Esophagus mucosa (tissue), 1 donor: Measurements from ENCODE around the gene PDZD2. TPM values are rescaled to one million over a fixed set of nuclear protein-coding genes. Genes with fewer than 3 reads are reported as not detected.

Source experiments
- ATAC-seq: fragments of 200-7000 bp; cut with Tn5 transposase; one replicate; pipeline ENCODE4 v1.9.1; 2020
- total RNA-seq: library from RNA; stranded (reverse); gene quantifications from one replicate; pipeline ENCODE4 v1.2.4, GENCODE V29; 2023
- donor health status: DM: yes; HTN: yes; CAD: no.

The PDZD2 gene
- total RNA-seq, 1 donor from 2014 or later = 20.8 TPM

DNA sequence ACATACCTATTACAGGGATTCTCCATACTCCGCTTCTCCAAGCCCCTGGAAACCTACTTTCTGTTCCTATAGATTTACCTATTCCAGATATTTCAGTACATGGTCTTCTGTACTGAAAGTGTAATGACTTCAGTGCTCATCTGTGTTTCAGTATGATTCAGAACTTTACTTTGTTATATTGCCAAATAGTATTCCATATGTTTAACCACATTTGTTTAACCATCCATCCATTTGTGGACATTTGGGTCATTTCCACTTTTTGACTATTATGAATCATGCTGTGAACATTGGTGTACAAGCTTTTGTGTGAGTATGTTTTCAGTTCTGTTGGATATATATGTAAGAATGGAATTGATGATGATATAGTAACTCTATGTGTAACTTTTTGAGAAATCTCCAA, 188.9 kb downstream of the PDZD2 start:
- ATAC-seq = no peak

DNA sequence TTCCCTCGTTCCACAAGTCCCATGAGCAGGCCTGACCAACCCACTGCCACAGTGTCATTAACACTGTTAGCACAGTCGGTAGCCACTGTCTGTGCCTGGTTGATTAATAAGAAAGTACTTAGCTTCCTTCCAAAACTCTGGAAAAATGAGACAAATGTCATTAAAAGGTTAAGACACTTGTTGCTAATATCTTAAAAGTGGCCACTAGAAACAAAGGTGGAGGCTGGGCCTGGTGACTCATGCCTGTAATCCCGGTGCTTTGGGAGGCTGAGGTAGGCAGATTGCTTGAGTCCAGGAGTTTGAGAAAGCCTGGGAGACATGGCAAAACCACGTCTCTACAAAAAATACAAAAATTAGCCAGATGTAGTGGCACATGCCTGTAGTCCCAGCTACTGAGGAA, 194.0 kb downstream of the PDZD2 start:
- ATAC-seq = peak; percentile 46

DNA sequence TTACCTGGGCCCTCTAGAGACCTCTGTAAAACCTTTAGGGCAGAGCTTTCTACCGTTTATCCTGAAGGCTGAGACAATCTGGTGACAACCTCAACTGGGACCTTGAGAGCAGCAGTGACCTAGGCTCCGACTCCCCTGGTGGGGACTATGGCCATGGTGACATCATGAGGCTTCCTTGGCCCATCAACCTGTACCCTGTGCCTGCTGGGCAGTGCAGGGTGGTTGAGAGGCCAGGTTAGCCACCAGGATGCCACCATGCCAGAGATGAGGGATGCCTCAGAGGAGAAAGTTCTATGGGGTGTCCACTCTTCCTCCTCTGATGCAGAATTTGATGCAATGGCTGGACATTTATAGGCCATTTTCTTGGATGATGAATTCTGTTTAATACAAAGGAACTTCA, 194.8 kb downstream of the PDZD2 start:
- ATAC-seq = peak; percentile 32

DNA sequence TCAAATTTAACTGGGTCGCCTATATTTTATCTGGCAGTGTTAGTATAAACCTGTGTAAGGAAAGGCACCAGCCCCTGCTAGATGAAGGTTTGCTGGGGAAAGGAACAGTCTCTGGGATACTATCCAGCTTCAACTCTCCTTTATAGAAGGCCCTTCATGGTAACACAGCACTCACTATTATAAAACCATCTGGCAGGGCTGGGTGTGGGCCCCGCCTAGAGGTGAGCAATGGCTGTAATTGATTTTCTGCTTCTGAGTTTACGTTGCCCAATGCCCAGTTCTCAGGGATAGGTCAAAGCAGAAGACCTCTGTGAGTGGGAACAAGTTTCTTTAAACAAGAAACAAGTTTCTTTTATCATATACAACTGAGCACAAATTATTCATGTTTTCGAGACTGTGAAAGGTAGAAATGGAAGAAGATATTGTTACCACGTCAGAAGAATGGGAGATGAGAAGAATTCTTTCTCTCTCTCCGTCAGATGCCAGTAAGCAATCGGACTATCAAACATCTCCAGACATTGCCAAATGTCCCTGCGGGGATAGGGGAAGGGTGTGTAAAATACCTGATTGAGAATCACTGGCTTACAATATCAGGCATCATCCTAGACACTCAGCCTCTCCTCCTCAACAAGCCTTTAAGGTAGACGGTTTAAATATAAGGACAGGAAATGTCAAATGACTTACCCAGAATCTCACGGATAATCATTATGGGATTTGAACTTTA, 205.9 kb downstream of the PDZD2 start:
- ATAC-seq = peak; percentile 48

DNA sequence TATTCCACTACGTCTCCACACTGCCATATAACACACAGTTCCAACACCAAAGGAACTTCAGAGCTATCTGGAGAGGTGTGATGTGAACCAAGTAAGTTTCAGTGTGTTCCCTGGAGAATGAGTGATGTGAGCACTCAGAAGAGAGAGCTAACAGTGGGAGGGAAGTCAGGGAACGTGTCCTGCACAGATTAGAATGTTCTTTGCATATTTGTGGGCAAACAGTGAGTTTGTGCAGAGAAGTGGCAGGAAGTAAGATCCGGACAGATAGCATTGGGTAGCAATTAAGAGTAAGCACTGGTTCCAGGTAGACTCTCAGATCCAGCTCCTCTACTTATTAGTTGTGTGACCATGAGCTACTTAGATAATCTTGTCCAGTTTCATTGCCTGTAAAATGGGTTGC, 206.4 kb downstream of the PDZD2 start:
- ATAC-seq = no peak

DNA sequence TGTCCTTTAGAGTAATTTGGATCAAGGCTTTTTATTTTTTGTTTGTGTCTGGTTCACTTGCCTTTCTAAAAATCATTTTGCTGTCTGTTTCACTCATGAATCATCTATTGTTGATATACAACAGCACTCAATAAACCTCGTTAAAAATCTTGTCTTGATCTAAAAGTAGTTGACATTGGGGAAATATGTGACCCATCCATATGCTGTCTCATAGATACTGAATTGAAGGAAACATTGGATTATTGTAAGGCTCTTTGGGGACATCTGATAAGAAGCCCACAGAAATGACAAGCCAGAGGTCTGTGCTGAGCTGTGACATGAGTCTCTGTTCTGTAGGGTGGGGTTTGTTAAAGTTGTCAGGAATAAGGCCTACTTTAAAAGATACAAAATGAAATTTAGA, 208.0 kb downstream of the PDZD2 start:
- no peak for ATAC-seq

DNA sequence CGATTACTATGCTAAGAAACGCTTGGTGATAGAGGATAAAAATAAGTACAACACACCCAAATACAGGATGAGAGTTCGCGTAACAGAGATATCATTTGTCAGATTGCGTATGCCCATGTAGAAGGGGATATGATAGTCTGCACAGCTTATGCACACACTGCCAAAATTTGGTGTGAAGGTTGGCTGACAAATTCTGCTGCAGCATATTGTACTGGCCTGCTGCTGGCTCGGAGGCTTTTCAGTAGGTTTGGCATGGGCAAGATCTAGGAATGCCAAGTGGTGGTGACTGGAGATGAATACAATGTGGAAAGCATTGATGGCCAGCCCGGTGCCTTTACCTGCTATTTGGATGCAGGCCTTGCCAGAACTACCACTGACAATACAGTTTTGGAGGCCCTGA, 208.4 kb downstream of the PDZD2 start:
- no peak for ATAC-seq

DNA sequence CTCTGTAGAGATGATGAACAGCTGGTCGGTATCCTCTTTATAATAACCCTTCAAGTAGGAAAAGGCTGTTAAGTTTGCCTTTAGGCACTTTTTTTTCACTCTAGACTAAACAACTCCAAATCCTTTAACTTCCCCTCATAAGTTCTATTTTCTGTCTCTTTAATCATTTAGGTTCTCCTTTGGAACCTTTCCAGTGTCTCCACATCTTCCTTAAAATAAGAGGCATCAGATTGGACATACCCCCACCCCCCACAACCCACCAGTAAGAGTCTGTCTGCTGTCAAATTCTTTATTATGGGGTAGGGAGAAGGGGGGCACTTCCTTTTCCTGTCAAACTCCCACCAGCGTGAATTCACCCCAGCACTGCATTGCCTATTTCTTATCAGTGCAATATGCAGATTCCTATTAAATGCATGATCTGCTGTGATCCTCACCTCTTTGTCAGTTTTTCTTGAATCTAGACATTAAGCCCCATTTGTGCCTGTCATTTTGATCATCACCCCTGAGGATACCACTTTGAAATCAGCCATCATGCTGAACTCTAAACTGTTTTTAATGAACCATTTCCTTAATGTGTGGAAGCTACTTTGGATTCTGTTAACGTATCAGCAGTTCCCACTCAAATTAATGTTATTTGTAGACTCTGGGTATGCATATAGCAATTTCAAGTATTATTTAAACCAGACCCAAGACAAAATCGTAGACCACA, 212.2 kb downstream of the PDZD2 start:
- no peak for ATAC-seq

DNA sequence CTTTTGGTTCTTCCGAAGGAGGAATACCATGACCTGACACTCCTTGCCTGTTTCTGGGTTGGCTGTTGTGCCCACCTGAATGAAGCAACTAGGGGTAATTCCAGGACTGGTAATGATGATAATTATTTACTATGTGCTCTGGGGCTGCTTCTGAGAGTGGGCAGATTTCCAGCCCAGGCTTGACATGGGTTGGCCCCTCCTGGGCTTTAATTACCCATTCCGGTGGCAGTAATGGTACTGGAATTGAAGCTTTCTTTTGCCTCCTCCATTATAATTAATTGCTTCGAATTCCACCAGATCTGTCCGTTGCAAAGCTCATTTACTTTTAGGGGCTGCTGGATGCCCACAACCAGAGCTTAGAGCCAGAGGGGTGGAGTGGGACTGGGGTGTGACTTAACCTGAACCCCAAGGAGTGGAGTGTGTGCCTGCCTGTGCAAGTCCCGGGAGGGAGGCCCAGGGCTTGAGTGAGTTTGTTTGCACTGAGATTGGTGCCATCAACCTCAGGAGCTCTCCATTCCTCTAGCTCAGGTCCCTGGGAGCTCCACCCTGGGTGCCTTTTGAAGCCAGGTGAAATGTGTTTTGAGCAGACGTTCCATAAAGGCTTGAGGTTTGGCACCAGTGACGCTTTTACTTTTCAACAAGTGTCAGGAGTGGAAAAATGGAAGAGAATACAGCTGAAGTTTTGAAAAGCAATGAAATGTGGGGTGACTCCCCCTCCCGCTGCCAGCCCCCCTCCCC, 214.6 kb downstream of the PDZD2 start:
- peak; percentile 80 for ATAC-seq

DNA sequence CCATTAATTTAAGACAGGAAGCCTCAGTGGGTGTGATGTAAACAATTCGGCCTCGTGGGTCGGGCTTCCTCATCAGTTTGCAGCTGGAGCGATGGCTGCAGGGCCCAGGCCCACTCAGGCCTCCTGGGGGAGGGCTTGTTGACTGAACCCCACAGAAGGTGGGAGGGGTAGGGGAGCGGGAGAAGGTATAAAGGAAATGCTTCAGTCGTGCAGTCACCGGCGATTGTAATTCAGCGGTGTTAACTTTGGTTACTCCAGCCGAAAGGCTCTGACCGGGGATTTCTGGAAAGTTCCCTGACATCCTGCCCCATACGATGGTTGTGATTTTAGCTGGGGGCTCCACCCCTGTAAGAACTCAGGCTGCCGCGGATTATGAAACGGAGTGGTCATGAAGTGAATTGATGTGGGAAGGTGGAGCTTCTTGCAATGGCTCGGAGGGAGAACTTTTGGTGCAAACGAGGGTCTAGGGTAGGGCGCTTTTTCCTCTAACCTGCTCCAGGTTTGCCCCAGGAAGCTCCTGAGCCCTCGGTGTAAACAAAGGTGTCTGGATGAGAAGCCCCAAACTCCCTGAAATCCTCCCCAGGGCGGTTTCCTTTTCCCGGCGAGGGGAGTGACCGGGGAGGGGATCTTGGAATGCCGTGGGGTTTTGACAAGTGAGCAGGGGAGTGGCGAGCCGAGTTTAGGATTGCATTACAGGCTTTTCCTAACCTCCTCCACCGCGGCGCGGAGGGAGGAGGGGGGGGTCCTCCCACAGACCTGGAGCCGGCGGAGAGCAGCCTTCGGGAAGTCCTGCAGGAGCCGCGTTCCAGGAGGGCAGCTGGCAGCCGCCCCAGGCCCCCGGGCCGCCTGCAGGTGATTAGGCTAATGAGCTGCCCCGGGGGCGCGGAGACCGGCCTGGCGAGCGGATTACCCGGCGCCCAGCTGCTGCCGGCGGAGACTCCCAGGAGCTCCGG, 215.5 kb downstream of the PDZD2 start:
- peak; percentile 57 for ATAC-seq

DNA sequence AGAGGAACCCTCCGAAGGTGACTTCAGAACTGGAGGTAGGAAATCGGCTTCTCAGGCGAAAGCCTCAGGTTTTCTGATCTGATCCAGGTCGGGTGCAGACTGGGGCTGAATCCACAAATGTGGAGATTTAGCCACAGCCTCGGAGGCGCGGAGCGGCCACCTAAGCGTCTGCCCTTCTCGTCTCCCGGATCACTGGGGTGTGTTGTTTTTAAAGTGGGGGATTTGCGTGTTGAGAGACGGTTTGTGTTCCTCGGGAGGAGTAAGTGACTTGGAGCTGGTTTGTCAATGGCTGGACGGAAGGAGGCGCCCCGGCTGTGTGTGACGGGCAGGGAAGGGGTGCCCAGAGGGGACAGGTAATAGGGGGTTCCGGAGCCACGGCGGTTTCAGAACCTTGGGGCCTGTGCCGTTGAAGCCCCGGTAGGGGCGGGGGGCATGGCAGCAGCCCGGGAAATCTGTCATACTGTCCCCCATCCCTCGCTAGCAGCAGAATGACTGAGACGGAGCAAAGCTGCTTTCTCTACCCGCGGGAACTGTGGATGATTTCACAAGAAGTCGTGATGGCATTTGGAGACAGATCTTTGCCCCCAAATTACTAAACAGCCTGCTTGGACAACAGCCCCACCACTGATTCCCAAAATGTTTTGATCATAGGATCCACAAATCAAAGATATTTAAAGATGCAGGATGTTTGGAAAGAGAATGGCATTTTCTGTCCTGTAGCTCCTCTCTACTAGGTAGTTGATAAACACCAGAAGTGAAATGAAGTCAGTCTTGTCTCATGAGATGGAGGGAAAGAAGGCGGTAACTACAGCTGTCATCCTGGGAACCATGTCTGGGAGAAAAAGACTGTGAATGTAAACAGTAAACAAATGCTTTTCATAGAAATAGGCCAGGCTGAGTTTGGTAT, 216.5 kb downstream of the PDZD2 start:
- ATAC-seq = peak; percentile 47

DNA sequence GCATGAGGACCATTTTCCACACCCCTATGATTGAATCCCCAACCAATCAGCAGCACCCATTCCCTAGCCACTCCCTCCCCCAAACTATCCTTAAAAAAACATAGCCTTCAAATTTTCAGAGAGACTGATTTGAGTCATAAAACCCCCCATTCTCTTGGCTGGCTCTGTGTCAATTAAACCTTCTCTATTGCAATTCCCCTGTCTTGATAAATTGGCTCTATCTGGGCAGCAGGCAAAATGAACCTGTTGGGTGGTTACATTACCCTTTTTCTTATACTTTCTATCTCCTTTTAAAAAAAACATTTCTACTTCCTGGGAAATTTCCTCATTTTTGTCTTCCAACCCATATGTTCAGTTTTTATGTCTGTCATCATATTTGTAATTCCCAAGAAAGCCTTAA, 220.2 kb downstream of the PDZD2 start:
- ATAC-seq = no peak

DNA sequence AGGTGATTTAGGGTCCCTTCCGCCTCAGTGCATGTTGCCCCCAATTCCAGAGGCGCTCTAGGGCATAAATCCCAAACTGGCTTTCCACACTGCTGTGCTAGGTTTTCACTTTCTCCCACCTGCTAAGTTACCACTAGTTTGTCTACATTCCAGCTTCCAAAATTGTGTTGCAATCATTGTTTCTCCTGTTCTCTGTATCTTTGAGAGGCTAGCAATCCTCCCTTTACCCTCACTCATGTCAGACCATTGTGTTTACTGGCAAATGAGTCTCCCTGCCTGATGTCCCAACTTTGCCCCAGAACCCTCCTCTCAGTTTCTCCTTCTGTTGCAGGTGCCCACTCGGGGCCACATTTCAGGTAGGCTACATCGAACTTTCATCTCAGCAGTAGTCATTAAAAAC, 221.3 kb downstream of the PDZD2 start:
- no peak for ATAC-seq

DNA sequence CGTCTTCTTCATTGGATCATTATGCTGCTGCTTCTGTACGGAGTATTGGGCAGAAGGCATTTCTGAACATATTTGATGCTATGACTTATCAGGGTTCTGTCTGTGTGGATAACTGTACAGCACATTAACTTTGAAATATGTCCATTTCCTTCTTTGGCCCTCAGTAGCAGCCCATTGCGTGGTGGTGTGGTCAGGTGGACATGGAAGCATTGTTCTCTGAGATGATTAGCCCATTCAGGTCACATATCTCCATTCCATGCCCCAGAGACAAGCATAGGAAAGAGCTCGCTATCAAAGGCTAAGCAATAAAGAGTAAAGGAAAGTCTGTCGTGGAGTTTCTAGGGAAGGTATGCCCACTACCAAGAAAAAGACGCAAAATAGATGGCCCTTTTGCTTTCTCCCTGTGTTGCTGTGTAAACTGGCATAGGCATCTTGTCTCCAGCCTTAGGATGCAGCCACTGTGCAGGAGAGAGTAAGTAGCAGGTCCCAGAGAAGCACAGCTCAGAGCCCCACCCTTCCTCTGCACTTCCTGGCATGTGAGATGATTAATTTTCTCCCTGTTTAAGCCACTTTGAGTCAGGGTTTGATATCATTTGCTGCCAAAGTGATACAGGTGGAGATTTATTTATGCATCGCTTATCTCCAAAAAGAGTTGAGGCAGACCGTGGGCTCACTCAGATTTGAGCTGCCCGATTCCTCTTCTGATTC, 221.9 kb downstream of the PDZD2 start:
- ATAC-seq = peak; percentile 48

DNA sequence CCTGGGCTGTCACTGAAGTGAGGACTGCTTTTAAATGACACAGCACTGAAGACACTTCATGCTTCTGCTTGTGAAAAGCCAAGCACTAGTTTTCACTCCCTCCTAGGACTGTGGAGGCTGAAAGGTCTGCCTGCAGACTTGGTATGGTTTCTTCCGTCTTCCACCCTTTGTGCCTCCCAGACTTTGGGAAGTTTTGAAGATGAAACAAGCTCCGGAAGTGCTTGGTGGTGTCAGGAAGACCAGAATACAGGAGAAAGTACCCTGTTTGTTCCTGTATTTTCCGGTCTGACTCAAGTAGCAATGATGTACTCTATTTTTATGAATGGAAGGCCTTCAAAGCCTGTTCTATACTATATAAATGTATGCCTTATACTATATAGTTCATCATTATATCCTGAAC, 222.7 kb downstream of the PDZD2 start:
- ATAC-seq = no peak

DNA sequence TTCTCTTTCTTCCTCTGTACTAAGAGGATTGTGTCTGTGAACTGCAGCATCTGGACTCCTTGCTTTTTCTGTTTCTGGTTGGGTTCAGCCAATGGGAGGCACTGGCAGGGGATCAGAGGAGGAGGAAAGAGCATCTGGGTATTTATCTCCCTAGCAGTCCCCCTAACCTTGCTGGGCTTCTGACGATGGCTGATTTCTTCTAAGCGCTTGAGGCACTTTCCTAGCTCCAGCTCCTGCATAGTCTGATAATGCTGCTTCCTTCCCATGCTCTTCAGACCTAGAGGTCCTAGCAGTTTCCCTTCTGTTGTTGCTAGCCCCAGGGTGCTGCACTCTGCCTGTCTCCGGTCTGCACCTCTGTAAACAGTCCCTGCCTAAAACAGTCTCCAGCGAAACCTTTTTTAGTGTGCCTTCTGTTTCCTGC, 225.1 kb downstream of the PDZD2 start:
- no peak for ATAC-seq

DNA sequence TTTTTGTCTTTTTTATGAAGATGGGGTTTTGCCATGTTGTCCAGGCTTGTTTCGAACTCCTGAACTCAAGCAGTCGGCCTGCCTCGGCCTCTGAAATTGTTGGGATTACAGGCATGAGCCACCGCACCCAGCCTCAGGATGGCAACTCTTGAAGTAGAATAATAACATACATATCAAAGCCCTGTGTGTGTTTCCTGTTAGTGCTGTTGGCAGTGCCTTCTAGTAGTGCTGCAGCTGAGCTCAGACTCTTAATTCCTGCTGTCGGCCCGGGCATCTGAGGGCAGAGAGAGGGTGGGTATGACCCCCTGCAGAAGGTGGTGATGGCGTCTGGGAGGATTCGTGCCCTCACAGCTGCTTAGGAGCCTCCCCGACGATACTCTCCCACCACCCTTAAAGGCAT, 227.2 kb downstream of the PDZD2 start:
- ATAC-seq = no peak

DNA sequence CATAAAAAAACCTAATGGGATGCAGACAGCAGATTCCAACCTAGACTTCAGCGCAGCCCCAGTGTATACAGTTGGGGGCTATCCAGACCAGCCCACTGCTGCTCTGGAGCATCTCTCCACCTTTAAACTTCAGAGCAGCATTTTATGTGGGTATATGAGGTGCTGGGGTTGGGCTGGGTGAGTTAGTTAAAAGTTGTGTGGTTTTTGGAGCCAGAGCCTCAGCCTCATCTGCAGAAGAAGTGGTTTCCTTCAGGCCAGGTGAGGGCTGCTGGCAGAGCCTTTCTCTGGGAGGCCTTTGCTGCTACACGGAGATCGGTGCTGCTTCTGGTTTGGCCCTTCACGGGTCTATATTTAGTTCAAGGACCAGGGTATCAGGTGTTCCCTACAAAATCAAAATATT, 228.3 kb downstream of the PDZD2 start:
- ATAC-seq = no peak

DNA sequence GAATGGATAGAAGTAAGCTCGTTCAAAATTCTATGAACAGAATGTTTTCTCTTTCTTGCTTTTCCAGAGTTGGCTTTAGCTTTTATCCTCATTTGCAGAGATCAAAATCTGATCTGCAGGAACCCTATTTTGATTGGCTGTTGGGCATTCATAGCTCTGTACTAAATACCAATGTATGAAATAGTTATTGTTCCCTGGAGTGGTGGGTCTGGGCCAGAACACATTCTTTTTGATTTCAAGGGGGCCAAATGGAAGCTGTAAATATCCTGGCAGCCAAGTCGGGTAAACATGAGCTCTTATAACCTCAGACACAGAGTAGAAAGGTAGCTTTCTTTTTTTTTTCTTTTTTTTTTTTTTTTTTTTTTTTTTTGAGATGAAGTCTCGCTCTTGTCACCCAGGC, 241.5 kb downstream of the PDZD2 start:
- ATAC-seq = no peak

DNA sequence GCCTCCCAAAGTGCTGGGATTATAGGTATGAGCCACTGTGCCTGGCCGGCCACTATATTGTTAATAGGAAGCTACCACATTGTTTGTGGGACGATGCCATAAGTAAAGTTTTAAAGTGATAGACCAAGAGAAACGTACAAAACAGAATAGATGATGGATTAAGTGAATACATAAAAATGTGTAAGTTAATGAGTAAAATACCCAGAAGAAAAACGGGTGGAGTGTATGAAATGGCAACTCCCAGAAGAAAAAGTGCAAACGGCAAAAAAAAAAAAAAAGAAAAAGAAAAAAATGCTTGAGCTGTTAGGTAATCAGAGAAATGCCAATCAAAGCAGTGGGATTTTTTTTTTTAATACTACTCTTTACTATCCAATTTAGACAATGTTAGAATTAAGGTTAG, 246.0 kb downstream of the PDZD2 start:
- ATAC-seq = no peak

DNA sequence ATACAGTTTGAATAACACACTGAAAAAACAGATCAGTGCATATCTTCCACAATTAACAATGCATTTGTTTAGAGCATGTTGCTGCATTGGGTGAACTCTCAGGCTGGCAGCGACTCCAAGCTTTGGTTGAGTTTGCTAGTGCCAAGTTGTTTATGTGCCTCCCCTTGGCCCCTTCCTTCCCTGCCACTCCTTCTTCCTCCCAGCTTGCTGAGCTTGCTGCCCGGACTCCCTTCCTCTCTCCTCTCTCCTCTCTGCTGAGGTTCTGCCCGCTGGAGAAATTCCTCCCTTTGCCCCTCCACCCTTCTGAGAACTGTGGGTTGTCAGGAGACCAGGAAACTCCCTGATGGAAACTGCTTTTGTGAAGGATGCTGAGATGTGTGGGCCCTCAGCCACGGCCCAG, 247.3 kb downstream of the PDZD2 start:
- no peak for ATAC-seq
